OCI-LY7 (cell line): ENCODE data around the gene GRB10.

Source experiments
- EZH2phosphoT487 ChIP-seq: fragments of 200-600 bp; sonication (generic); IDR thresholded peaks from 2 replicates; pipeline ENCODE4 v1.6.1; 2018; ENCODE audit warnings: low read depth, borderline replicate concordance, mild to moderate bottlenecking, mixed run types, antibody characterized with exemption, low read length, moderate library complexity, mixed read lengths
- TF ChIP-seq, protein P1 (sequence below): fragments of 200-600 bp; sonication (generic); conservative IDR thresholded peaks from 2 replicates; pipeline ENCODE4 v1.5.1; 2014; ENCODE audit warnings: mild to moderate bottlenecking, antibody characterized with exemption, low read length, moderate library complexity, mixed read lengths

DNA sequence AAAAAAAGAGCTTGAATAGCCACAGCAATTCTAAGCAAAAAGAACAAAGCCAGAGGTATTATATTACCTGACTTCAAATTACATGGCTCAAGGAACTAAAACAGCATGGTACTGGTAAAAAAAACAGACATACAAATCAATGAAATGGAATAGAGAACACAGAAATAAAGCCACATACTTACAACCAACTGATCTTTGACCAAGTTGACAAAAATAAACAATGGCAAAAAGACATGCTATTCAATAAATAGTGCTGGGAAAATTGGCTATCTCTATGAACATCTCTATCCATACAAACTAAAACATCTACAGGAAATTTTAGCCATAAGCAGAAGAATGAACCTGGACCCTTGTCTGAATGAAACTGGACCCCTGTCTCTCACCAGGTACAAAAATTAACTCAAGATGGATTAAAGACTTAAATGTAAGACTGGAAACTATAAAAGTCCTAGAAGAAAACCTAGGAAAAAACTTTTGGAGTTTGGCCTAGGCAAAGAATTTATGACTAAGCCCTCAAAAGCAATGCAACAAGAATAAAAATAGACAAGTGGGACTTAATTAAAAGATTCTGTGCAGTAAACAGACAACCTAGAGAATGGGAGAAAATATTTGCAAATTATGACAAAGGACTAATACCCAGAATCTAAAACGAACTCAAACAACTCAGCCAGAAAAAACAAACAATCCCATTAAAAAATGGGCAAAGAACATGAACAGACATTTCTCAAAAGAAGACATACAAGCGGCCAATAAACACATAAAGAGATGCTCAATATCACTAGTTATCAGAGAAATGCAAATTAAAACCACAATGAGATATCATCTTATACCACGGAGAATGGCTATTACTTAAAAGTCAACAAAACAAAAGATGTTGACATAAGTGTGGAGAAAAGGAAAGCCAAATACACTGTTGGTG is 144.7 kb downstream of the GRB10 start:
- TF ChIP-seq, protein P1, sequence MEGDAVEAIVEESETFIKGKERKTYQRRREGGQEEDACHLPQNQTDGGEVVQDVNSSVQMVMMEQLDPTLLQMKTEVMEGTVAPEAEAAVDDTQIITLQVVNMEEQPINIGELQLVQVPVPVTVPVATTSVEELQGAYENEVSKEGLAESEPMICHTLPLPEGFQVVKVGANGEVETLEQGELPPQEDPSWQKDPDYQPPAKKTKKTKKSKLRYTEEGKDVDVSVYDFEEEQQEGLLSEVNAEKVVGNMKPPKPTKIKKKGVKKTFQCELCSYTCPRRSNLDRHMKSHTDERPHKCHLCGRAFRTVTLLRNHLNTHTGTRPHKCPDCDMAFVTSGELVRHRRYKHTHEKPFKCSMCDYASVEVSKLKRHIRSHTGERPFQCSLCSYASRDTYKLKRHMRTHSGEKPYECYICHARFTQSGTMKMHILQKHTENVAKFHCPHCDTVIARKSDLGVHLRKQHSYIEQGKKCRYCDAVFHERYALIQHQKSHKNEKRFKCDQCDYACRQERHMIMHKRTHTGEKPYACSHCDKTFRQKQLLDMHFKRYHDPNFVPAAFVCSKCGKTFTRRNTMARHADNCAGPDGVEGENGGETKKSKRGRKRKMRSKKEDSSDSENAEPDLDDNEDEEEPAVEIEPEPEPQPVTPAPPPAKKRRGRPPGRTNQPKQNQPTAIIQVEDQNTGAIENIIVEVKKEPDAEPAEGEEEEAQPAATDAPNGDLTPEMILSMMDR = no peak
- no peak for TF ChIP-seq EZH2phosphoT487
